Occipital lobe (tissue), 2 donors: Measurements from ENCODE around the gene DNAJB12. TPM values are rescaled to one million over a fixed set of nuclear protein-coding genes. Genes with fewer than 3 reads are reported as not detected.
A peak's percentile ranks its signal among the peaks of the same experiment; 100 is the strongest.
"Not testable (repeated sequence)": the region's sequence is repeated elsewhere in the genome, so short reads cannot be mapped to it uniquely, and the experiment has no call there.

Experiments used
- DNase-seq: peaks from one replicate; lab custom pipeline; 2025; lab: John Stamatoyannopoulos, UW
- total RNA-seq: library from RNA; depleted of rRNA; stranded (reverse); fragments of >200 nt; gene quantifications from one replicate; pipeline ENCODE4 v1.2.3, GENCODE V29; 2014

DNAJB12 gene
- total RNA-seq, 1 donor from 2014 or later: 12.2 TPM

DNA sequence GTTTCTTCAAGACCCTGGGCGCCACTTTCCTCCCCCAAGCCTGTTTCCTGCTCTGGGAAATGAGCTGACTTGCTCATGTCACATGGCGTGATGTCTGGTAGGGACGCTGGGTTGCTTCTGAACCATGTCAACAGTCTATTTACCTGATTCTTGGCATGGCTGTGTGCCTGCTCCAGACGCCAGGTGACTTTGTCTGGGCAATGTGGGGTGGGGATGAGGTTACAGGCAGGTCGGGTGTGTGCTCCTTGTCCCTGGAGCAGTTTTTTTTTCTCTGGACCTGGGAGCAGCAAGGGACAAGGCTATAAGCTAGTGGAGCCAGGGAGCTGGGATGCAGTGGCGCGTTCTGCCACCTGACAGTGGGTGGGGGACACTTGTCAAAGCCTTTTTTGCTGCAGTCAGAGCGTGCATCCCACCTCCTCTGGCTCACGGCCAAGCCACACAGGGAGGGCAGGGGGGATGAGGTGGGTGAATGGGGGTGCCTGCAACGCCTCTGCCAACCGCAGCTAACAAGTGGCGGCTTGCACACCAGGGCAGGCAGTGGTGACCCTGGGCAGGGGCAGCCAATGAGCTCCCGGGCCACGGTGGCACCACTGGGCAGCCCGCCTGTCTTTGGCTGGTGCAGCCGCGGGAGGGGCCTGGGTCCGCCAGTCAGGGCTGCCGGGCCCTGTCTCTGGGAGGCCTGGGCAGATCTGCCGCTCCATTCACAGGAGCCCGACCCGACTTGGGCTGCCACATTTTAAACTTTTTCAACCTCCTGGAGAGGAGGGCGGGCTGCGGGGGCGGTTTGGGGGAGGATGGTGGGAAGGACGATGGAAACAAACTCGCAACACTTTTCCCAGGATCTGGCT is 22.9 kb downstream of the DNAJB12 start:
- peak; percentile 86 for DNase-seq

DNA sequence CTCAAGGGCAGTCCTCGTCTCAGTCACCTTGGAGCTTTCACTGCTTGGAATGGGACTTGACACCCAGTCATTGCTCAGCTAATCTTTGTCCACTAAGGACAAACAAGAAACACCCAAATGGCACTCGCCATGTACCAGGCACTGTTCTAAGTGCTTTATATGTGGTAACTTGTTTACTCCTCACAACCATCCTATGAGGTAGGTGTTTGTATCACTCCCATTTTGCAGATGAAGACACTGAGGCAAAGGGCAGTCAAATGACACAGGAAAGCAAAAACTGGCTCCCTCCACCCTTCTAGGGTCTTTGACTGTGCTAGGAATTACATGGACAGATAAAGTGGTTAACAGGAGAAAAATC is 24.7 kb downstream of the DNAJB12 start:
- no peak for DNase-seq

DNA sequence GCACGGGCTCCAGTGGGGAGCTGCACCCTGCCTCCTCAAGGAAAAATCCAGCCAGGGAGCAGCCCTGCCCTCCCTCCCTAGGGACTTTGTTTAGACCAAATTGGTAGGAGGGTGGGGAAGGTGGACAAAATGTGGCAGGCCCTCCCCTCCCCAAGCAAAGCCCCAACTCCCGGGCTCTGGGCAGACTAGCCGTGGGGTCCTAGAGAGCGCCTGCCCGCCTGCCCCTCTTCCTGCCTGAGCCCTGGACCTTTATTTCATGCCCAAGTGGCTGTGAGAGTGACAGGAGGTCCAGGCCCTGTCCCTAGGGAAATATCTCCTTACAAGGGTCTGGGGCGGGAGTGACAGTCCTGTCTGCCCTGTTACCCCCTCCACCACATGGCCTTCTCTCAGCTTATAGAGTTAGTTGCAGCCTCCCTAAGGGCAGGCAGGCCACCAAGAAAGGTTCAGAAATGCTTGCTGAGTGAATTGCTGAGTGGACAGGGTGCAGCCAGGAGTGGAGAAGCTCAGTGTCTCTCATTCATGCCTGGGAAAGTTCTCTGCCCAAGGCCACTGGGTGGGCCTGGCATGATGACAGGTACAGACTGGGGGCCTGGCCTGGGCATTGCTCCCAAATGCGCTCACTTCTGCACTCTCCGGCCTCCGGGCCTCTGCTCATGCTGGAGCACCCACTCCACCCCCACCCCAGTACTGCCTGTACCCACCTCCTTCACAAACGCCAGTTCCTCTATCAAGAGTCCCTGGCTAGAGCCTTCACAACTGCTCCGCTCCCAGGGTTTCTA is 25.2 kb downstream of the DNAJB12 start:
- no peak for DNase-seq

DNA sequence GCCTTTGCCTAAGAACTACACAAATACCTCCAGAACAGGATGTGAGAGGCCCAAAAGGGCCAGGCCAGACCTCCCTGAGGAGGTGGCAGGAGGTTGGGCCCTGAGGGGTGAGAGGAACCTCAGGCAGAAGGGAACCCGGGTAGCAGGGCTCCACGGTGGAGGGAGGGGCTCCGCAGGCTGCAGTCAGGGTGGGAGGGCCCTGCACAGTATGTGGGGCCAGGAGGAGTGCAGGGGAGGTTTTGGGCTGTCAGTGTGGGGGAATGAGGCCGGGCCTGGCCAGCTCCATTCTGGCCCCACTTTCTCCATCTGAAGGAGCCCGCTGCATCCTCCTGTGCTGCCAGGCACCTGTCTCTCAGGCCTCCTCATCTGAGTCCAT is 25.9 kb downstream of the DNAJB12 start:
- DNase-seq: no peak

DNA sequence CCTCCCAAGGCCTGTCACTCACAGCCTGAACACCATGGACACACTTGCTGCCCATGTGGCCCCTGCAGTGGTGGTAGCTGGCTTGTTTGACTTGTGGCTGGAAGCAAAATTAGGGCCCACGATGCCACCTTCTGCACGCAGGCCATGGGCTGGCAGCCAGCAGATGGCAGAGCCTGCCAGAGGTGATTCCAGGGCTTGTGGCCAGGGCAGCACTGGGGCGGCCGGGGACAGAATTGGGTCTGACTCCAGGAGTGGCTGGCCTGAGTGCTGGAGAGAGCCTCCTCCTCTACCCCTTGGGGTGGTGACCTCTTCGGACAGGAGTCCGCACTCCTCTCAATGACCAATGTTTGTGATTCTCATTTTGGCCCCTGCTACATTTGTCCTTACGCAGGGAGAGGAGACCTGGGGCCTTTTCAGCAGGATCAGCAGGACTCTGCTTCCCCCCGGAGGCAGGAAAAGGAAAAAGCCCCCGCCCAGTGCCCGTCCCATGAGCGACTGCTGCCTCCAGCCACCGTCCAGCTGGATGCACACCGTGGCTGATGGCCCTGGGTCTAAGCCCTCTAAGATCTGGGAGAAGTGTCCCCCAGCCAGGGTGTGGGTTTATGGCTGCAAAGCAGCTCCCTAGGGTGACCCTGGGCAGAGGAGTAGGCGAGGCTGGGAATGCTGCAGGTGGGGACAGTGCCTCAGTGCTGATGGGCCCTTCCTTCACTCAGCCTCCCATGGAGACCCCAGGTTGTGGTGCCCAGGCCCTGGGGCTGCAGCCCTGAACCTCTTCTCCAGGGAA is 26.5 kb downstream of the DNAJB12 start:
- DNase-seq: peak; percentile 49

DNA sequence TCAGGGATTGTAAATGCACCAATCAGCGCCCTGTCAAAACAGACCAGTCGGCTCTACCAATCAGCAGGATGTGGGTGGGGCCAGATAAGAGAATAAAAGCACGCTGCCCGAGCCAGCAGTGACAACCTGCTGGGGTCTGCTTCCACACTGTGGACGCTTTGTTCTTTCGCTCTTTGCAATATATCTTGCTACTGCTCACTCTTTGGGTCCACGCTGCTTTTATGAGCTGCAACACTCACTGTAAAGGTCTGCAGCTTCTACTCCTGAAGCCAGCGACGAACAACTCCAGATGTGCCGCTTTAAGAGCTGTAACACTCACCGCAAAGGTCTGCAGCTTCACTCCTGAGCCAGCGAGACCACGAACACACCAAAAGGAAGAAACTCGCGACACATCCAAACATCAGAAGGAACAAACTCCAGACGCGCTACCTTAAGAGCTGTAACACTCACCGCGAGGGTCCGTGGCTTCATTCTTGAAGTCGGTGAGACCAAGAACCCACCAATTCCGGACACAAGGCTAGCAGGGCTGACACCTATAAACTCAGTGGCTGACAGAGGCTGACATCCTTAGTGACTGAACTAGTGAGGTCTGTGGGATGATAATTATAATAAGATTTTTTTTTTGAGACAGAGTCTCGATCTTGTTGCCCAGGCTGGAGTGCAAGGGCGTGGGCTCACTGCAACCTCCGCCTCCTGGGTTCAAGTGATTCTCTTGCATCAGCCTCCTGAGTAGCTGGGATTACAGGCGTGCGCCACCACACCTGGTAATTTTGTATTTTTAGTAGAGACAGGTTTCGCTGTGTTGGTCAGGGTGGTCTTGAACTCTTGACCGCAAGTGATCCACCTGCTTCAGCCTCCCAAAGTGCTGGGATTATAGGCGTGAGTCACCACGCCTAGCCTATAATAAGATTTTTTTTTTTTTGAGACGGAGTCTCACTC is 27.8 kb downstream of the DNAJB12 start:
- DNase-seq: not testable (repeated sequence)

DNA sequence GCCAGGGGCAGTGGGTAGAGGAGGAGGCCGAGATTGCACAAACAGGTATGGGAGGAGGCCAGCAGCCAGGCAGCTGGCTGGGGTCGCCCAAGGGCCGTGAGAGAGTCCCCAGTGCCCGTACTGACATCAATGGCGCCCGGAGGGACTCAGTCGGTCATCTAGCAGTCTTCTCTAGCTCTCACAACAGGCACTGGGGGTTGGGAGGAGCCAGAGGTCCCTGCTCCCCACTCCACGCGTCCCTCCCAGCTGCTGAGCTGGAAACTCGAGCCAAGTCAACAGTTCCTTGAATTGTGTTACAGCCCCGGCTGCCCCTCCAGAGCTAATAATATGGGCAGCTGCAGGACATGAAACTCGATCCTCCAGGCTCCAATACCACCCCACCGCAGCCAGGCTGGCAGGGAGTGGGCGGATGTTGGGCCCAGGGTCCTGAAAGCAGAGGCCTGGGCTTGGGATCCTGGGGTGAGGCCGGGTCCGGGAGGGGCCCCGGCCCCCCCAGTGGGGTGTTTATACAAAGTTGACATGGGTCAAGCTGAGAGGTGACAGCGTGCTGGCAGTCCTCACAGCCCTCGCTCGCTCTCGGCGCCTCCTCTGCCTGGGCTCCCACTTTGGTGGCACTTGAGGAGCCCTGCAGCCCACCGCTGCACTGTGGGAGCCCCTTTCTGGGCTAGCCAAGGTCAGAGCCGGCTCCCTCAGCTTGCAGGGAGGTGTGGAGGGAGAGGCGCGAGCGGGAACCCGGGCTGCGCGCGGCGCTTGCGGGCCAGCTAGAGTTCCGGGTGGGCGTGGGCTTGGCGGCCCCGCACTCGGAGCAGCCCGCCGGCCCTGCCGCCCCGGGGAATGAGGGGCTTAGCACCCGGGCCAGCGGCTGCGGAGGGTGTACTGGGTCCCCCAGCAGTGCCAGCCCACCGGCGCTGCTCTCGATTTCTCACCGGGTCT is 29.2 kb downstream of the DNAJB12 start:
- peak; percentile 52 for DNase-seq

DNA sequence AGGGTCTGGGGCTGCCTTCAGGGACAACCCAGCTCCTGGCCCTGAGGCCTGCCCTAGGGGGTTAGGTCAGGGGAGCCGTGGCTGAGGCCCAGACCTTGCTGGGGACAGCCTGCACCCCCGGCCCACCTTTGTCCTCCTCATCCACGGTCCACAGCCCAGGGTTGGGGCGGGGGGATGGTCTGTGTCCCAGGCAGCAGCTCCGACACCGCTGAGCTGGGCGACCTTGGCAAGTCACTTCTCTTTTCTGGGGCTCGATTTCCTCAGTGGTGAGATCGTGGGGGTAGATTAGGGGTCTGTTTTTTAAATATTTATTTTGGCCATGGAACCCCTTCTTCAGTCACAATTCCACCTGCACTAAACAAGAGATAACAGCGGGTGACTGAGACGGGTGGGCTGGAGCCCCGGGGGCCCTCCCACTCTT is 30.9 kb downstream of the DNAJB12 start:
- DNase-seq: no peak

DNA sequence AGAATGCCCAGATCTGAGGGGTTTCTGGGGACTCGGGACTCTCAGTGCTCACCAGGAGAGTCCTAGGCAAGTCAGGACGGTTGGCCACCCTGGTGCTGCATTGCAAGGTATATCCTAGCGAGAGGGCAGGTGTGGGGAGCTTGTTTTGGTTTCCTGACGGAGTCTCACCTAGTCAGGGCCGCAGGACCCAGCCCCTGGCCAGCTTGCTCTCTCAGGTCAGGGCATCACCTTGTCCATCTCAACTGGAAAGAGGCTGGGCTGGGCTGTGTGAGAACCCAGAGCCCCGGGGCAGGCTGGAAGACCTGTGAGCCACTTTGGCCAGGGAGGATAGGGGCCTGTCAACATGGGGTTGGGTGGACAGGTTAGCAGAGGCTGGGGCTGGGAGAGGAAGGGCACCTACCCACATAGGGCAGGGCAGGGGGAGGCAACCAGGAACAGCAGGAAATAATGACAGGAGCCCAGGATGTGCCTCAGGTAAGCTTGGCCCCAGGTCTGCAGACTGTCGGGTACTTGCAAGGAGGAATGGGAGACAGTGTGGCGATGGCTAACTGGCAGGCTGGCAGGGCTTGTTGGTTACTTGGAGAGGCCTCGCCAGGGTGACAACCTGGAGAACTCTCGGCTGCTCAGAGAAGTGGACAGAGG is 31.5 kb downstream of the DNAJB12 start:
- DNase-seq: no peak

DNA sequence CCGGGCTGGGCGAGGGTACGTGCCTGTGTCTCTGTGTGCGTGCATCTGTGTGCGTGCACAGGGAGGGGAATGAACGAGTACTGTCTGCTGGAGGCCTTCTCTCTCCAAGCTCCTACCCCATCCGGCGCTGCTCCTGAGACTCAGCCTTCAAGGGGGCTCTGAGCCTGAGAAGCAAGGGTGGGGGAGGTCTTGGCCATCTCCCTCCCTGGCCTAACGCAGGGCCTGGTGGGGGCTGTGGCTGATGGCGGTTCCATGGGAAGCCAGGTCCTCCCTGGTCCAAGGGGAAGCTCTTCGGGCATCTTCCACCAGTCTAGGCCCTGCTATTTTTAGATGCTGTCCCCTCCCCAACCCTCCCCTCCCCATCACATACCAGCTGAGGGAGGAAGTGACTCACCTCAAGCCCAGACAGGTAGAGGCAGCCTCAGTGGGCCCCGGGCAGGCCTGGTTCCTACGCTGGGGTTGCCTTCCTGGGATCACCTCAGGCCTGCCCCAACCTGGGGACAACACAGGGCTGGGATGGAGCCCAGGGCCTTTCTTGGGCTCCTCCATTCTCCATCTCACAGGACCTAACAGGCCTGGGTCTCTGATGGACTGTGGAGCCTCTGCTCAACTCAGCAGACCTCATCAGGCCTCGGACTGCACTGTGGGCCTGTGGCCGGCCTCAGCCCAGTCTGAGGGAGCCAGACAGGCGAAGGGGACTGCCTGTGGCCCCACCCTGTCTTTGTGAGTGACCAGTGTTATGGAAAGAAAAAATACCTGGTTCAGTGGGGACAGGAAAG is 32.2 kb downstream of the DNAJB12 start:
- no peak for DNase-seq

DNA sequence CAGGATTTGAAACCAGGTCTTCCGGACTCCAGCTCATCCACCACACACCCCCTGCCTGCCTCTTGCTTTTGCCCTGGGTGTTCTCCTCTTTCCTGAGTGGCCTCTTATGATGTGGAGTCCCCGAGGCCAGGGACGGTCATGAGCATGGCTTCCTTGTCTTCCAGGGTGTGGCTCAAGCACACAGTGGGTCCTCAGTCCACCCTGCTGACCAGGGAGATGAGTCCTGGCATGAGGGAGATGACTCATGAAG is 32.8 kb downstream of the DNAJB12 start:
- no peak for DNase-seq

DNA sequence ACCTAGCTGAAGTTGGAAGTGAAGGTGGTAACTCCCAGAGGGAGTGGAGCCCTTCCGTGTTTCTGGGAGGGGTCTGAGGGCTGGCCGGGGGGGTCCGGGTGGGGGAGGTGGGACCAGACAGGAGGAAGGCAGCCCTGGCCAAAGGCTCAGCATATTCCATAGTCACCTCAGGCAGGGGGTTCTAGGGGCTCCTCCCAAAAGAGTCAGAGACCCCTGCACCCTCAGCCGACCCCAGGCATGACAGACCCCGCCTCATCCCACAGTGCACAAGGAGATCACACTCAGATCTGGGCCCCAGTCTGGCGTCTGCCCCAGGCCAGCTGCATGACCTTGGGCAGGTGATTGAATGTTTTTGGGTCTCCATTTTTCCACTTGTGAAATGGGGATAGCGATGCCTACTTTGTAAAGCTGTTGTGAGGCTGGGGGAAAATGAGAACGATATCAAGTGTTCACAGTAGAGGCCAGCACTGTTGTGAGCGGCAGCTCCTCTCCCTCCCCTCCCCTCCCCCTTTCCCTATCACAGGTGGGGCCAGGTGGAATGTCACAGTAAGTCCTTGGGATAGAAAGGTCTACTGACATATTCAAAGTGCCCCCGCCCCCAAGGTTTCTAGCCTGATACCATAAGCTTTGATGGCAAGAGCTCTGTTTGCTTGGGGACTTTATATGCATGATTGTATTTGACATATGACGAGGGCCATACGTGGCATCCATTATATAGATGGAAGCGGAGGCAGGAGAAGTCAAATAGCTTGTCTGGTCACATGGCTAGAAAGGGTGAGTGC is 33.3 kb downstream of the DNAJB12 start:
- no peak for DNase-seq

DNA sequence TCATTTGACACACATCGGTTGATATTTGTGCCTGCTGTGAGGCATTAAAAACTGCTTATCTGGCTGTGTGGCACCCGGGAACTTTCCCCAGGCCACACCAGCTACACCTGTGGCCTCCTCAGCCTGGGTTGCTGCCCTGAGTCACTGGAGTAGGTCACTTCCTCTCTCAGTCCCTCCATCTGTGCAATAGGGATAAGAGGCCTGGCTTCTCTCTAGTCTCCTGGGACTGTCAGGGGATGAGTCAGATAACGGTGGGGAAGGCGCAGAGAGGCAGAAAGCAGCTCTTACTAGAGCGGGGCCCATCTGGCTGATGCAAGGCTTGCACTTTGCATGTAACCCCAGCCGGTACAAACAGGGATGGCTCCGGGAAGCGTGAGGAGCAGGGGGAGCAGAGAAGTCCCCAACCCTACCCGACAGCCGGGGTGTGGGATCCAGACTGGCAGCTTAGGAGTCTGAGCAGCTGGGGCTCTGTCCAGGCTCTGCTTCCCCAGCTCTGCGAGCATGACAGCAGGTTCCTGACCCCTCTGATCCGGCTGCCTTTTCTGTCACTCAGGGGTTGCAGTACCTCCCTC is 34.0 kb downstream of the DNAJB12 start:
- peak; percentile 59 for DNase-seq

DNA sequence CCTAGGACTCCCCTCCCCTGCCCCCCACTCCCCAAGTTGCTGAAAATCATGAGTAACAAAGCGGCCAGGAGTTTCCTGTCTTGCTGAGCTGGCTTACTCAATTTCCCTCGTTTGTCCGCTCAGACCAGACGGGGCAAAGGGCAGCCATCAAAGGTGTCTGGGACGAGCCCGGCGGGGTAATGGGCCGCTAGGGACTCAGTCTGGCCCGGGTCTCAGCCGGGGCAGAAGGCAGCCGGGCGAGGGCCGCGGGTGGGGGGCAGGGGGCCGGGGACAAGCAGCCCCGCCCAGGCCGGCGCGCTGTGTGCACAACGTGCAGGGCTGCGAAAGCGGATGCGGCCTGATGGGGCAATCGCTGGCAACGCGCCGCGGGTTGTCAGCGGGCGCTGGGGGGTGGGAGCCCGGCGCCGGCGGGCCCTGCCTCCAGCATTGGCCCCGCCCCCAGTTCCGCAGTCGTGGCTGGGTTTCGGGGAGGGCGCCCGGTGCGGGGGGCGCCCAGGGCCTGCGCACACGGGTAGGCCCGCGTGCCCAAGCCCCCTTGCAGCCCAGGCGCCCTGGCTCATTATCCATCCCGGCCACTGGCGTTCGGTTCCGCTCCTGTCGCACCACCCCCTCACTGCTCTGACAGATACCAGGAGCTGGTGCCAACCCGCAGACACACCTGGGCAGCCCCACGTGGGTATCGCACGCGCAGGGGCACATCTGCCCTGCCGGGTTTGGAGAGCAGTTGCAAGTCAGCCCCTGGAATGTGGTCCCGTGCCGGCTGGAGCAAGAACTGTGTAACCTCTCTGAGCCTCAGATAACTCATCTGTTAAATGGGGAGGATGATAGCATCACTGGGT is 35.1 kb downstream of the DNAJB12 start:
- peak; percentile 66 for DNase-seq

DNA sequence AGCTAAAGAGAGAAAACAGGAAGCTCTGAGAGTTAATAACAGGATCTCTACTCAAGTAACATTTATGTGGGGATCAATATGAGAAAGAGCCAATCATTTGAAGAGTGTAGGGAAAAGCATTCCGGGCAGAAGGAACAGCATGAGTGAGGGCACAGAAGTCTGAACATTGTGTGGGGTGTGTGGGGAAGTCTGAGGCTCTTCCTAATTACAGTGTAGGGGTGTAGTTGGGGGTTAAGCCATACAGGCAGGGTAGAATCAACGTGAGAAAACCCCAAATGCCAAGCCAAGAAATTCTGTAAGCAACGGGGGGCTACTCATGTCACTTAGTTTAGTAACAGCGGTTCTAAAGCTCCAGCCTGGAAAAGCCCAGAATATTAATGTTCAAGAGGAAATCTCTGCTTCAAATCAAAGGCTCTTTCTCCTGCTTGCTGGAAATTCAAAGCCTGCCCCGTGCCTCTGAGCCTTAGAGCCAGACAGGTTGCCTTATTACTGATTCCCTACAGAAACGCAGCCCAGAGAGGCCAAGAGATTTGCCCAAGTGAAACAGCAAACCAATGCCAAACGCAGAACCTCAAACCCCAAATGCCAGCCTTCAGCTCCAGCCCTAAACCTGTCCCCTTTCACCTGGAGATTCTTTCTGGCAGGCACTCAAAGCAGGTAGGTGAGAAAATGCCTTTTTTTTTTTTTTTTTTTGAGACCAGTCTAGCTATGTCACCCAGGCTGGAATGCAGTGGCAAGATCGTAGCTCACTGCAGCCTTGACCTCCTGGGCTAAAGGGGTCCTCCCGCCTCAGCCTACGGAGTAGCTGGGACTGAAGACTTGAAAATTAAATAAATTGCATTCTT is 36.1 kb downstream of the DNAJB12 start:
- DNase-seq: no peak
